ENCODE results near the gene PACSIN1.
"Not testable (repeated sequence)": the region's sequence is repeated elsewhere in the genome, so short reads cannot be mapped to it uniquely, and the experiment has no call there.

Gene PACSIN1

GRCh38 chr6:34485321-34486060 lies 19.6 kb downstream of the PACSIN1 start:
- DNase-seq (ENCODE audit: low spot score): no peak

- no peak for DNase-seq (ENCODE audit: low spot score)
Observed at GRCh38 chr6:34486106-34486740, 20.3 kb downstream of the PACSIN1 start.

- not testable (repeated sequence) for DNase-seq (ENCODE audit: low spot score)
Observed at GRCh38 chr6:34486886-34487285, 21.0 kb downstream of the PACSIN1 start.

DNA sequence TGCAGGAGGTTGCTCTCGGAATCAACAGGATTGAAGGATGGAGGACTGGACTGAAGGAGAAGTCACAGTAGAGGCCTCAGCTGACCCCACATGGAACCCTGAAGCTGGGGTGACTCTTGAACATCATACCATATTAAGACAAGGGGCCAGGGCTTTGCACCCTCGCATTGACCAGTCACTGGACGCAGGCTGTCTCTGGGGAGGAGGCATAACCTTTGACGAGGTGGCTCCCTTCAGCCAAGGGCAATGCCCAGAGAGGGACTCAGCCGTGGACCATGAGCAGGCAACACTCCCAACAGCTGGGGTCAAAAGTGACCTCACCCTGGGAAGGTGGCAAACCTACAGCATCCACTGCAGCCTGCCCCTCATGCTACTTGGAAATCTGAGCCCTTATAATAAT lies 21.7 kb downstream of the PACSIN1 start:
- no peak for DNase-seq (ENCODE audit: low spot score)

DNA sequence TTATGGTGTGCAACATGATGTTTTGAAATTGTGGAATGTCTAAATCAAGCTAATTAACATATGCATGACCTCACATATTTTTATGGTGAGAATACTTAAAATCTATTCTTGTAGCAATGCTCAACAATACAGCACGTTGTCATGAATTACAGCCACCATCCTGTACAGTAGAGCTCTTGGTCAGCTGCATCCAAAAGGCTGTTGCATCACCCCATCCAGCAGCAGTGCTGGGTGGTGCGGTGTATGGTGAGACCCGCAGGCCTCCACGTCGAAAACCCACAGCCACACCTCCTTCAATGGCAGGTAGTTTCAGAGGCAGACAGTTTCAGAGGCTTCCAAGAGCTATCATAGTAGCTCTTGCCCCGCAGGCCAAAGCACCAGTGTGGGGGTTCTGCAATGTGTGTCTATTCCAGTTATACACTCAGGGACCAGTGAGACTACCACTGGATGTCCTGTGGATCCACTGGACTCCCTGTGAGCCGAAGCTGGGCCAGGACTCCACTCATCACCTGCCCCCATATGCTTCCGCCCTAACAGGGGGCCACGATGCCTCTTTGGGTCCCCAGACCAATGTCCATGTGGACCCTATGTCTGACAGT lies 23.4 kb downstream of the PACSIN1 start:
- no peak for DNase-seq (ENCODE audit: low spot score)

DNA sequence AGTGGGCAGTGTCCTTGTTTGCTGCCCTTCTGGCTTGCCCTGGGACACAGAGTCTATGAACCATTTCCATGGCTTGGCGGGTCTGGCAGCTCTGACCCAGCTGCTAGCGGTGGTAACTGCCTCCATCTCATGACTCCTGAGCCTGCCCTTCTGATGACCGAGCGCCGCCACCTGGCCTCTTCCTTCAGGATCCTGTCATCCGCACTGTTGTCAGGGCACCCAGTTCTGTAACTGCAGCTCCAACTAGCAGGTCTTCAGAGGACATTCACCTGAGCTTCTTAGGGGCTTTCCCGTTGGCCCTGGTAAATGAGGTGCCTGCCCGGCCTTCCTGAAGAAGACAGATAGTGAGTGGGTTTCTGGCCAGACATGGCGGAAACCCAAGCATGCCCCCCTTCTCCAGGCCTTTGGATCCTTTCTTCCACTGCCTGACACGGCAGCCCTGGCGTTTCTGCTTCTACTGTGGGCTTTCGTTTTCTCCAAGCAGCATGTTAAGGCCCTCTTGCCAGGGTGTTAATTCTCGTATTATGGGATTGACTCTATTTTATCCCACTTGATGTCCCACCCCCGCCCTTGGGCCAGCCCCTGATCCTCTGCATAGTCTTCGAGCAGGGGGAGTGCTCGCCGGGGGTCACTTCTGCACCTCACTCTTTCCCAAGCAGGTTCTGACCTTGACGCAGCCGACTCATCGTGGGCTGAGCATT lies 24.7 kb downstream of the PACSIN1 start:
- DNase-seq (ENCODE audit: low spot score): no peak

DNA sequence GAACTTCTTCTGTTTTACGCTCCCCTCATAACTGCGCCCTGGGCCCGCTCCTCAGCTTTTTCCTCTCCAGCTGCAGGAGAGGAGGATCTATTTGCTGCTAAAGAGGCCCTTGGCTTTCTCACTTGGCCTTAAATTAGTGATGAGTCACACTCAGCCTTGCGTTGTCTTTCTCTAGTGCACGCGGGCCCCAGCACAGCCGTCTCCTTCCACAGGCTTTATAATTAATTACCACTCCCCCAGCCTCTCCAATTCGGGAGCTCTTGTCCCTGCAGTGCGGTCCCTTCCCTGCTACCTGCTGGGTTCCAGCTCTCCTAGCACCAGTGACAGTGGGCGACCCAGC lies 25.2 kb downstream of the PACSIN1 start:
- DNase-seq (ENCODE audit: low spot score): no peak

DNA sequence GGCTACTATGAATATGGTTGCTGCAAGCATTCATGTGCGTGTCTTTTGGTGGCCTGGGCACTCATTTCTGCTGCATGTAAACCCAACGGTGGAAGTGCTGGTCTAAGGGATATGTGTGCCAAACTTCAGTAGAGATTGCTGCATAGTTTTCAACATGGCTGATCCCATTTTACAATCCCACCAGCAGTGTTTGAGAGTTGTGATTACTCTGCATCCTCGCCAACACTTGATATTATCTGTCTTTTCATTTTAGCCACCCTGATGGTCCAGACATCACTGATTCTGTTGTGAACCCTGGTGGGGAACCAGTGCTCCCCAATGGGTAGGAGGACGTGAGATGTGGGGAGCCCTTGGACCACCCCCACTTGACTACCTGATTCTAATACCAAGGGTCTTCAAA lies 27.5 kb downstream of the PACSIN1 start:
- DNase-seq (ENCODE audit: low spot score): no peak

GRCh38 chr6:34494973-34495372 lies 29.1 kb downstream of the PACSIN1 start:
- DNase-seq (ENCODE audit: low spot score): no peak

DNA sequence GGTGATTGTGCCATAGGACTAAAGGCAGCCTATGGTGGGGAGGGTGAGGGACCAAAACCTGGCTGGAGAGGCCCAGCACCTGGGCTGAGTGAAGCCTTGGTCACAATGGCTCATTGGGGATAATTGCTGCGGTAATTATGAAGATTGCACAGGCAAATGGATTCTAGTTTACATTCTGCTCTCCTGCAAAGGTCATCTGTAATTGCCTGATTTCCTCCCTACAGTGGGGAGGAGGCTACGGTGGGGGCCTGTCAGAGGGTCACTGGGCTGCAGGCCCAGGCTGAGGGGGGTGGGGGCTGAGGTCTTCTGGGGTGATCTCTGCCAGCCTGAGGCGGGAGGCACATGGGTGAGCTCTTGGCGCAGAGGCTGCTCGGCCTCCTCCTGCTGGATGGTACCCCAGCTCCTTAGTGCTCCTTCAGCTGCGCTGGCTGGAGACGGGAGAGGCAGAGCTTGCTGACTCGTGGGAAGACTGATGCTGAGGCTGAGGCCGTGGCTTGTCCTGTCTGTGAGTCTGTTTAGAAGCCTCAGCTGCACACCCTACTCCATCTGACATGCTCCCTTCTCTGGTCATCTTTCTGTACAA lies 30.3 kb downstream of the PACSIN1 start:
- DNase-seq (ENCODE audit: low spot score): no peak

DNA sequence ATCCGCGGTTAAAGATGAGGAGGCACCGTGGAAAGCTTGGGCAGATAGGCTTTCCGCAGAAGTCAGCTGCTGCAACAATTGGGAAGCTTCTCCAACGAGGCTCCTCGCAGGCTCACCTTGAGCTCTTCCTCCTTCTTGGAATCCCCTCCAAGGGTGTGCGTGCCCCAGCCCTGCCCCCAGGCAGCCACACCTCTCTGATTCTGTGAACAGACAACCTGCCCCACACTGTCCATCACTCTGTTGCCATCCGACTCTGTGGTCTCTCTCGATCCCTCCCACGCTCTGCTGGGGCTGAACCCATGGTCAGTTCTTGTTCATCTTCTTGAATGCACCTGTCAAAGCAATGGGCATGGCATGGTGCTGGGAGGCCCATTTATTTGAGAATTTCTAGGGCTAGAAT lies 31.5 kb downstream of the PACSIN1 start:
- DNase-seq (ENCODE audit: low spot score): no peak

- no peak for DNase-seq (ENCODE audit: low spot score)
Observed at GRCh38 chr6:34506718-34507117, 40.8 kb downstream of the PACSIN1 start.

DNA sequence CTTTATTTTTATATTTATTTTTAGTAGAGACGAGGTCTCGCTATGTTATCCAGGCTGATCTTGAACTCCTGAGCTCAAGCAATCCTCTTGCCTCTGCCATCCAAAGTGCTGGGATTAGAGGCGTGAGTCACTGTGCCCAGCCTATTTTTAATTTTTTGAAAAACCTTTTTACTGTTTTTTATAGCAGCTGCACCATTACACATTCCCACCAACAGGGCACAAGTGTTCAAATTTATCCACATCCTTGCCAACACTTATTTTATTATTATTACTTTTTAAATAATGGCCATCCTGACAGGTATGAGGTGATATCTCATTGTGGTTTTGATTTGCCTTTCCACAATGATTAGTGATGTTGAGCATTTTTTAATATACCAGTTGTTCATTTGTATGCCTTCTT lies 42.5 kb downstream of the PACSIN1 start:
- DNase-seq (ENCODE audit: low spot score): no peak

DNA sequence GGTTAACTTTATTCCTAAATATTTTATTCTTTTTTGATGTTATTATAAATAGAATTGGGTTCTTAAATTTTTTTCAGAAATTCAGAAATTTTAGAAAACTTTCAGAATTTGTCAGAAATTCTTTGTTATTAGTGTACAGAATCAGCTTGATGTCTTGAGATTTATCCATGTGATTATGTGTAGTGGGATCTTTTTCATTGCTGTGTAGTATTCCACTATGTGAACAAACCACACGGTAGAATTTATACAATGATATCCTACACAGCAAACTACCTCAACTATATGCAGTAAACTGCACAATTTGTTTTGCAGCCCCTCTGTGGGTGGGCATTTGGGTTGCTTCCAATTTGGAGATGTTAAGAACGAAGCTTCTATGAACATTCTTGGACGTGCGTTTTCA lies 43.9 kb downstream of the PACSIN1 start:
- DNase-seq (ENCODE audit: low spot score): no peak

- DNase-seq (ENCODE audit: low spot score): no peak
Observed at GRCh38 chr6:34510299-34510698, 44.4 kb downstream of the PACSIN1 start.

DNA sequence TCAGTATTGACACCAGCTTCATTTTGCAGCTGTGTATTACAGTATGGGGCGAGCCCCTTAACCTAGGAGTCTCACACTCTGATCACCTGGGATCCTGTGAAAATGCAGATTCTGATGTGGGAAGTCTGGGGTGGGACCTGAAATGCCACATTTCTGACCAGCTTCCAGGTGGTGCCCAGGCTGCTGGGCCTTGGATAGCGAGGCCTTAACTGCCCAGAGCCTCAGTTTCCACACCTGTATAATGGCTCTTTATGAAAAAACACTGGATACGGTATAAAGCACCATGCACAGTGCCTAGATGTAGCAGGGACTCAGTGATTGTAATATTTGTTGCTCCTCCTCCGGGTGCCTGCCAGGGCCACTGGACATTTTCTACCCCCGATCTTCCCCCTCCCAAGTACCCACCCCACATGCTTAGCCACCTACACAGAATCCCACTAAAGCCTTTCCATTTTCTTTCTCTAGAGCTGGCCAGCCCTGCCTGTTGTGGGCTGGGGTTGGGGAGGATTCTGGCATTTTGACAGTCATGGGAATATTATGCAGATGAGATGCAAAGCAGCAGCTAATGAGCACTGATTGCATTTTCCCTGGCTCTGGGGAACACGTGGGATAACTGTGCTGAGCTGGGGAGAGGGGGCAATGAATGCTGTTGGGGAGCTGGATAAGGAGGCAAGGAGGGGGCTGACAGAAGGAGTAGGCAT lies 45.5 kb downstream of the PACSIN1 start:
- DNase-seq (ENCODE audit: low spot score): no peak

GRCh38 chr6:34511915-34512737 lies 46.2 kb downstream of the PACSIN1 start:
- no peak for DNase-seq (ENCODE audit: low spot score)

DNA sequence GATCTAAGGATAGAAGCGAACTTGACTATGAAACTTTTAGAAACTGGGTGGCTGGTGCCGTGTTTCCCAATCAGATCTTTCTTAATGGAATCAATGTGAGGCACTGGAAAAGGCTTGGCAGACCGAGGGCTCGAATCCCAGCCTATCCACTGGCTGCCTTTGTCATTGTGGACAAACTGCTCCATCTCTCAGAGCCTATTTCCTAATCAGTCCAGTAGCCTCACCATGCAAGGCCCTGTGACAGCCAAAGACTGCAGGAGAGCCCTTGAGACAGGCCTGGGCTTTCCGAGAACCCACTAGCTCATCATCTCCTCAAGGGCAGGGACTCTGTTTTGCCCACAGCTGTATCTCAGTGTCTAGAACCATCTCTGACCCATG lies 46.9 kb downstream of the PACSIN1 start:
- no peak for DNase-seq (ENCODE audit: low spot score)

GRCh38 chr6:34513646-34514045 lies 47.8 kb downstream of the PACSIN1 start:
- DNase-seq (ENCODE audit: low spot score): no peak

DNA sequence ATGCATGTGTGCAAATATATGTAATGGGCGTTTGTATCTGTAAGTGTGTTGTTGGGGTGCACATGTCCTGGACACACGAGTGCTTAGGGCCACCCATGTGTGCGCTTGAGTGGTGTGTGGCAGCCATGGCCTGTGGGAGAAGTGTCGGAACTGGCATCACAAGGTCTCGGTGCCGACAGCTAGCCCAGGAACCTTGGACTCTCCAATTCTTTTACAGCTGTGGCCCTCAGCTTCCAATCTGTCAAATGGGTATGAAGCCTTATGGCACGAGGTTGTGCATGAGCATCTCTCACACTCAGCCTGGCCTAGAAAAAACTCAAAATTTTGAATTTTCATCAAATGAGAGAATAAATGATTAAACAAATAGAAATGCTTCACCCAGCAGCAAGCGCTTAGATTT lies 48.2 kb downstream of the PACSIN1 start:
- DNase-seq (ENCODE audit: low spot score): no peak

Data from hematopoietic multipotent progenitor cell treated with erythropoietin and hydrocortisone succinate and interleukin-3 and kit ligand, for 17 days (in vitro differentiated cells).